ENCODE results near the gene SYPL1.

- no peak for TF ChIP-seq POLR2AphosphoS5 (IDR thresholded peaks at IDR 0.05; ENCODE audit: borderline replicate concordance, low read depth, low read length)
- no peak for TF ChIP-seq EZH2 (IDR thresholded peaks at IDR 0.05)
Observed at GRCh38 chr7:106074257-106074656, 37.9 kb downstream of the SYPL1 start.
